Gastroesophageal sphincter (tissue), 3 donors: Measurements from ENCODE around the gene ZNF394.

Source experiments
- CTCF ChIP-seq, 4 experiments: fragments of 200-600 bp in 2 of 4; fragments of 450-650 bp in 2 of 4; sonication (generic) in 1 of 4; IDR thresholded peaks; one replicate each; pipeline ENCODE4 v1.5.1; 2017 to 2019; ENCODE audit warnings: antibody characterized with exemption in 4 of 4, mild to moderate bottlenecking in 2 of 4, moderate library complexity in 2 of 4
- POLR2A ChIP-seq, 2 donors: fragments of 450-650 bp; IDR thresholded peaks; one replicate each; pipeline ENCODE4 v1.6.1; 2017; ENCODE audit warnings: antibody characterized with exemption in 2 of 2, mild to moderate bottlenecking in 2 of 2, moderate library complexity in 1 of 2

- TF ChIP-seq CTCF (IDR thresholded peaks at IDR 0.05), result no peak
- TF ChIP-seq POLR2A (IDR thresholded peaks at IDR 0.05), result no peak
These were observed 44.2 kb downstream of the ZNF394 start for GRCh38 chr7:99455874-99456273.
